ENCODE results near the gene LRRK1.

- TF ChIP-seq CTCF (IDR thresholded peaks at IDR 0.05) (no peak), EP300 (IDR thresholded peaks at IDR 0.05) (no peak)
Measured at GRCh38 chr15:100944986-100945385, 25.8 kb downstream of the LRRK1 start.

Measured in gastroesophageal sphincter (tissue), 3 donors.